OCI-LY7 (cell line): ENCODE data around the gene CHAF1A. TPM values are rescaled to one million over a fixed set of nuclear protein-coding genes. Genes with fewer than 3 reads are reported as not detected.
A peak's percentile ranks its signal among the peaks of the same experiment; 100 is the strongest.

Source experiments
- BruUV-seq: library from RNA; stranded (reverse); fragments of 400-500 nt; replicated peaks from 2 replicates; lab custom pipeline; 2021; lab: Mats Ljungman, UMichigan
- CTCF ChIA-PET: fragments of 300-600 bp; sonication (Branson Sonifier 250); formaldehyde crosslinking; loops from one replicate; lab custom pipeline; 2022; ENCODE audit warnings: antibody characterized with exemption; ENCODE audit not compliant: unreplicated experiment; lab: Charles Lee
- POLR2A ChIA-PET: fragments of 300-600 bp; sonication (Branson Sonifier 250); formaldehyde crosslinking; loops from one replicate; lab custom pipeline; 2022; ENCODE audit warnings: antibody characterized with exemption; lab: Charles Lee
- DNase-seq: peaks from one replicate; pipeline ENCODE4 v3.0.0-alpha.2; 2015; ENCODE audit warnings: low spot score
- H2AFZ ChIP-seq: fragments of 200-600 bp; sonication (generic), shearing (Covaris generic); 2 replicates; pipeline ENCODE4 v1.6.1; 2014; ENCODE audit warnings: mild to moderate bottlenecking, antibody characterized with exemption, low read length, moderate library complexity
- H3K27ac ChIP-seq: fragments of 200-600 bp; sonication (generic); 2 replicates; pipeline ENCODE4 v1.5.1; 2014; ENCODE audit warnings: mixed run types, low read depth, mild to moderate bottlenecking, moderate library complexity, low read length, inconsistent platforms; ENCODE audit not compliant: poor library complexity, severe bottlenecking
- H3K36me3 ChIP-seq: fragments of 200-600 bp; sonication (generic); 2 replicates; pipeline ENCODE4 v1.6.1; 2014; ENCODE audit warnings: mild to moderate bottlenecking, antibody characterized with exemption, low read length, moderate library complexity, mixed read lengths; ENCODE audit not compliant: insufficient read depth
- H3K4me1 ChIP-seq: fragments of 200-600 bp; sonication (generic); 2 replicates; pipeline ENCODE4 v1.5.1; 2014; ENCODE audit warnings: mild to moderate bottlenecking, low read length; ENCODE audit not compliant: insufficient read depth, poor library complexity, severe bottlenecking
- H3K4me2 ChIP-seq: fragments of 200-600 bp; sonication (generic); 2 replicates; pipeline ENCODE4 v1.6.1; 2014; ENCODE audit warnings: mild to moderate bottlenecking, low read length
- H3K4me3 ChIP-seq: fragments of 200-600 bp; sonication (generic); 2 replicates; pipeline ENCODE4 v1.5.1; 2014; ENCODE audit warnings: mild to moderate bottlenecking, low read depth, low read length; ENCODE audit not compliant: poor library complexity, severe bottlenecking
- H3K79me2 ChIP-seq: fragments of 200-600 bp; sonication (generic); 2 replicates; pipeline ENCODE4 v1.6.1; 2016; ENCODE audit warnings: low read depth, mild to moderate bottlenecking, low read length, moderate library complexity, mixed read lengths; ENCODE audit not compliant: insufficient read depth
- H3K9me2 ChIP-seq: fragments of 200-600 bp; sonication (generic); 2 replicates; pipeline ENCODE4 v1.6.1; 2016; ENCODE audit warnings: mild to moderate bottlenecking, low read length, mixed read lengths; ENCODE audit not compliant: insufficient read depth
- H3K9me3 ChIP-seq: fragments of 200-600 bp; sonication (generic); 2 replicates; pipeline ENCODE4 v1.6.1; 2014; ENCODE audit warnings: mild to moderate bottlenecking, mixed run types, low read length, mixed read lengths
- H4K20me1 ChIP-seq: fragments of 200-600 bp; sonication (generic); 2 replicates; pipeline ENCODE4 v1.6.1; 2014; ENCODE audit warnings: mild to moderate bottlenecking, antibody characterized with exemption, low read length, moderate library complexity, mixed read lengths; ENCODE audit not compliant: insufficient read depth
- CTCF ChIP-seq: fragments of 200-600 bp; sonication (generic); conservative IDR thresholded peaks from 2 replicates; pipeline ENCODE4 v1.5.1; 2014; ENCODE audit warnings: mild to moderate bottlenecking, antibody characterized with exemption, low read length, moderate library complexity, mixed read lengths
- EZH2phosphoT487 ChIP-seq: fragments of 200-600 bp; sonication (generic); IDR thresholded peaks from 2 replicates; pipeline ENCODE4 v1.6.1; 2018; ENCODE audit warnings: low read depth, borderline replicate concordance, mild to moderate bottlenecking, mixed run types, antibody characterized with exemption, low read length, moderate library complexity, mixed read lengths
- intact Hi-C: fragments of 100-400 bp; cut with micrococcal nuclease; formaldehyde crosslinking; loops from one replicate; pipeline ENCODE4 v1.10.0; 2022; ENCODE audit not compliant: unreplicated experiment
- total RNA-seq, 2 experiments: library from RNA; depleted of rRNA in 1 of 2; stranded (reverse); fragments of >200 nt in 1 of 2; shearing (Covaris generic) in 1 of 2; gene quantifications; 2 replicates each; pipeline ENCODE4 v1.2.3, GENCODE V29; 2014 to 2022

CHAF1A gene
- total RNA-seq, 2 experiments from 2014 or later, result 107 to 119 TPM

- CTCF ChIA-PET, result no interaction called here
- DNase-seq, result peak; percentile 72
- POLR2A ChIA-PET, result interaction anchor here (0.5 to 0.9 kb wide), 2 partner anchors 23 to 31 kb away, joined by 3 to 5 read pairs; no protein-coding TSS in a partner anchor
- no peaks in the 10 kb centered on the region for H3K36me3 ChIP-seq
- intact Hi-C loops, result loop anchor here (1.0 kb wide), 1 partner anchor 25 kb away; the partner anchor contains the start of gene SH3GL1
- H3K9me3 ChIP-seq, result no peaks in the 10 kb centered on the region
- no peak overlapping the region for H2AFZ ChIP-seq
- H3K4me3 ChIP-seq, result peak overlapping the region; percentile 34
- H3K79me2 ChIP-seq, result peaks cover 22% of the 10 kb centered on the region; the same call in 1 of the 2 replicates
- H3K4me1 ChIP-seq, result peaks cover 54% of the 10 kb centered on the region
- no TSS peak for BruUV-seq
- H3K9me2 ChIP-seq, result no peaks in the 10 kb centered on the region
- peaks cover 33% of the 10 kb centered on the region for H4K20me1 ChIP-seq
- peak overlapping the region; percentile 78 for H3K4me2 ChIP-seq
- no peak for TF ChIP-seq EZH2phosphoT487
- TF ChIP-seq CTCF, result peak; percentile 72
- H3K27ac ChIP-seq, result peak overlapping the region; percentile 43
Observed at GRCh38 chr19:4375164-4376027, 27.0 kb upstream of the CHAF1A start.

GRCh38 chr19:4376028-4376670, 26.3 kb upstream of the CHAF1A start:
- Histone ChIP-seq H3K4me3 (peak overlapping the region; percentile 34), H3K36me3 (no peaks in the 10 kb centered on the region), H3K4me1 (peaks cover 53% of the 10 kb centered on the region), H4K20me1 (peaks cover 31% of the 10 kb centered on the region), H3K4me2 (peak overlapping the region; percentile 78), H3K9me3 (no peaks in the 10 kb centered on the region), H3K27ac (peak overlapping the region; percentile 43), H3K9me2 (no peaks in the 10 kb centered on the region), H2AFZ (no peak overlapping the region), H3K79me2 (peaks cover 22% of the 10 kb centered on the region; the same call in 1 of the 2 replicates)
- ChIA-PET CTCF (no interaction called here), POLR2A (interaction anchor here (0.5 to 0.9 kb wide), 3 partner anchors 23 to 48 kb away, joined by 3 to 6 read pairs (median 5); no protein-coding TSS in a partner anchor)
- no peak for DNase-seq
- TF ChIP-seq EZH2phosphoT487, result no peak
- peak; percentile 2; the same call in 1 of the 2 replicates for TF ChIP-seq CTCF
- BruUV-seq, result no TSS peak
- intact Hi-C loops, result no loop called here
